ENCODE results near the gene THOC6. TPM values are rescaled to one million over a fixed set of nuclear protein-coding genes. Genes with fewer than 3 reads are reported as not detected.
A peak's percentile ranks its signal among the peaks of the same experiment; 100 is the strongest.

THOC6 gene
- 17.2 and 18.3 TPM in 2 replicates for total RNA-seq

- DNase-seq (ENCODE audit: low read depth in 2 of 2) = peak; percentile 99
Observed at GRCh38 chr16:3023669-3024478, at the start of gene THOC6, which contains the start of gene HCFC1R1. Gene THOC6, plus strand, starts transcription at chr16:3024035. Its CDS starts 292 bp downstream, at chr16:3024327. Gene HCFC1R1, minus strand, starts transcription at chr16:3023942. Its CDS starts 1 bp downstream, at chr16:3023941.

- no peak for DNase-seq (ENCODE audit: low read depth in 2 of 2)
Observed at GRCh38 chr16:2974319-2975056, 49.3 kb upstream of the THOC6 start.

- no peak for DNase-seq (ENCODE audit: low read depth in 2 of 2)
Observed at GRCh38 chr16:2975161-2975795, 48.6 kb upstream of the THOC6 start.

- no peak for DNase-seq (ENCODE audit: low read depth in 2 of 2)
Observed at GRCh38 chr16:2976201-2976600, 47.6 kb upstream of the THOC6 start.

- no peak for DNase-seq (ENCODE audit: low read depth in 2 of 2)
Observed at GRCh38 chr16:2976673-2977072, 47.2 kb upstream of the THOC6 start.

GRCh38 chr16:2977440-2977839 lies 46.4 kb upstream of the THOC6 start:
- DNase-seq (ENCODE audit: low read depth in 2 of 2) = no peak

- DNase-seq (ENCODE audit: low read depth in 2 of 2) = no peak
Observed at GRCh38 chr16:2979669-2980226, 44.1 kb upstream of the THOC6 start.

GRCh38 chr16:2980227-2981176 lies 43.3 kb upstream of the THOC6 start, which contains the start of gene PKMYT1:
Gene PKMYT1, minus strand, starts transcription at chr16:2980446. Its CDS starts 789 bp downstream, at chr16:2979657.
- peak; percentile 86 to 91 for DNase-seq (ENCODE audit: low read depth in 2 of 2)

- no peak for DNase-seq (ENCODE audit: low read depth in 2 of 2)
Observed at GRCh38 chr16:2981177-2981898, 42.5 kb upstream of the THOC6 start.

GRCh38 chr16:2981899-2982250 lies 42.0 kb upstream of the THOC6 start:
- no peak for DNase-seq (ENCODE audit: low read depth in 2 of 2)

GRCh38 chr16:2982402-2982801 lies 41.4 kb upstream of the THOC6 start:
- DNase-seq (ENCODE audit: low read depth in 2 of 2) = no peak

GRCh38 chr16:2983706-2984136 lies 40.1 kb upstream of the THOC6 start:
- peak; percentile 56 to 73 for DNase-seq (ENCODE audit: low read depth in 2 of 2)

GRCh38 chr16:2985462-2985861 lies 38.4 kb upstream of the THOC6 start:
- no peak for DNase-seq (ENCODE audit: low read depth in 2 of 2)

- no peak for DNase-seq (ENCODE audit: low read depth in 2 of 2)
Observed at GRCh38 chr16:2985893-2986355, 37.9 kb upstream of the THOC6 start.

GRCh38 chr16:2986623-2987188 lies 37.1 kb upstream of the THOC6 start:
- no peak for DNase-seq (ENCODE audit: low read depth in 2 of 2)

GRCh38 chr16:2987286-2987685 lies 36.5 kb upstream of the THOC6 start:
- DNase-seq (ENCODE audit: low read depth in 2 of 2) = no peak

GRCh38 chr16:2987833-2988232 lies 36.0 kb upstream of the THOC6 start:
- no peak for DNase-seq (ENCODE audit: low read depth in 2 of 2)

GRCh38 chr16:2988590-2989099 lies 35.2 kb upstream of the THOC6 start:
- no peak for DNase-seq (ENCODE audit: low read depth in 2 of 2)

GRCh38 chr16:2990891-2991290 lies 32.9 kb upstream of the THOC6 start:
- DNase-seq (ENCODE audit: low read depth in 2 of 2) = no peak
